ENCODE data around the gene ABT1.

DNA sequence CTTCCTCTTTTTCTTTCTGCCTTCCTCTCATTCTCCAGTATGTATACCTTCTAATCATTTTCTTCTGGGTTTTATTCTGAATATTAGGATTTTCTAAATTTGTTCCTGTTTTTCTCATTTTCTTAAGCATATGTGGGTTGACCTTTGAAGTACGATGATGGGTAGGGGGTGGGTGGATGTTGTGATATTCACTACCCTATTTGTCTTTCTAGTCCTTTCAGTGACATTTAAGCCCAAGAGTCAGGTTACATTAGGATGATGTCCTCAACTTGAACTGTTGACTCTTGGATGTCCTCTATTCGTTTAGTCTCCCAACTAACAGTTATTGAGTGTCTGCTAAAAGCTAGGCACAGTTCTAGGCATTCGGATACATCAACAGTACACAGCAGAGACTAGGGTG lies 7.3 kb downstream of the ABT1 start:
- TF ChIP-seq CTCF (conservative IDR thresholded peaks at IDR 0.05 in 1 of 2, IDR thresholded peaks at IDR 0.05 in 1 of 2; ENCODE audit: extremely low read depth in 1 of 2, insufficient read depth in 1 of 2, low read depth in 1 of 2, low read length in 2 of 2) (no peak), EZH2 (IDR thresholded peaks at IDR 0.05; ENCODE audit: borderline replicate concordance, low read length) (no peak)
